Measurements from ENCODE around the gene JPH3. TPM values are rescaled to one million over a fixed set of nuclear protein-coding genes. Genes with fewer than 3 reads are reported as not detected.
"Not testable (repeated sequence)": the region's sequence is repeated elsewhere in the genome, so short reads cannot be mapped to it uniquely, and the experiment has no call there.

The JPH3 gene
- total RNA-seq, 6 donors from 2014 or later = 0.24 TPM; not detected in 5

DNA sequence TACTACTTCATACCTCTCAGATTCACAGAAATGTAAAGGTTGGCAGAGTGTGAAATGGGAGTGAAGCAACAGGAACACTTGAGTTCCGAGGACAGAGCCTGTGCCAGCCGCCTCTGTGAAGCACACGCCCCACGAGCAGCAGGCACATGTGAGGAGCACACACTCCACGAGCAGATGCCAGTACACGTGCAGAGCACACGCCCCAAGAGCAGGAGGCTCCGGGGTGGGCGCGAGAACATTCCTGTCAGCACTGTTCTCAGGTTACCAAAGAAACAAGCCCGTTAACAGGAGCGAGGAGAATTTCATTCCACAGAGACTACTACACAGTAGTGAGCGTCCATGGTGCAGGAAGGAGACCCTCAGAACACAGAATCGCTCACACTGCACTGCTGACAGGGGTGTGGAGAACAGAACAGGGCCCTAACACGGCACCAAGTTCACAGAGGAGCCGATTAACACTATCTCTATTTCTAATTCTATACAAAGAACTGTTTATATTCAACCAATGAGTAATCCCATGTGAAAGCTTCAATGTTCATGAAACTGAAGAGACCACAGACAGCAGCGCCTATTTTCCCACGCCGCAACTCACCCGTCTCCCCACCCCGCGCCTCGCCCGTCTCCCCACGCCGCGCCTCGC is 123.4 kb downstream of the JPH3 start:
- peaks cover 2 to 47% (median 35%) of the 10 kb centered on the region in 4 donors for H3K36me3 ChIP-seq
- no peak overlapping the region for H3K27ac ChIP-seq
- no peaks in the 10 kb centered on the region for H3K9me3 ChIP-seq
- WGBS, 2 donors = 75 to 86% methylated on average over 24 to 27 of the region's 28 CpGs
- H3K4me3 ChIP-seq = no peak overlapping the region
- TF ChIP-seq POLR2AphosphoS5 (IDR thresholded peaks at IDR 0.05) (peak in 1 of 2 donors; percentile 33), POLR2A (IDR thresholded peaks at IDR 0.05) (no peak)
- H3K27me3 ChIP-seq = no peaks in the 10 kb centered on the region
- peak in 1 of 2 donors; percentile 73 for DNase-seq
- peaks cover 7 to 26% (median 9%) of the 10 kb centered on the region in 4 donors for H3K4me1 ChIP-seq
- ATAC-seq (ENCODE audit: low FRiP score in 2 of 2) = peak; percentile 35 to 70

DNA sequence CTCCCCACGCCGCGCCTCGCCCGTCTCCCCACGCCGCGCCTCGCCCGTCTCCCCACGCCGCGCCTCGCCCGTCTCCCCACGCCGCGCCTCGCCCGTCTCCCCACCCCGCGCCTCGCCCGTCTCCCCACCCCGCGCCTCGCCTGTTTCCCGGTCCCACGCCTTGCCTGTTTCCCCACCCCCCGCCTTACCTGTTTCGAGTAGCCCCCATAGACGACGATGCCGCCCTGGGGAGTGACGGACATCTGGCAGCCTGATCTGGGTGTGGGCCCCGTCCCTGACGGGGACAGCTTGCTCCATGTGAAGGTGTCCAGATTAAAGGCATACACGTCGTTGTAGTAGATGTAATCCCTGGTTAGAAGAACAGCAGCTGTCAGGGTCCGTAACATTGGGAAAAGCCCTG is 124.3 kb downstream of the JPH3 start:
- peaks cover 2 to 46% (median 32%) of the 10 kb centered on the region in 4 donors for H3K36me3 ChIP-seq
- H3K27ac ChIP-seq; H3K4me3 ChIP-seq; H3K27me3 ChIP-seq; DNase-seq; H3K9me3 ChIP-seq; ATAC-seq (ENCODE audit: low FRiP score in 2 of 2): not testable (repeated sequence)
- WGBS, 2 donors = 97 to 99% methylated on average over 13 to 14 of the region's 40 CpGs
- peaks cover 7 to 26% (median 9%) of the 10 kb centered on the region in 4 donors for H3K4me1 ChIP-seq

DNA sequence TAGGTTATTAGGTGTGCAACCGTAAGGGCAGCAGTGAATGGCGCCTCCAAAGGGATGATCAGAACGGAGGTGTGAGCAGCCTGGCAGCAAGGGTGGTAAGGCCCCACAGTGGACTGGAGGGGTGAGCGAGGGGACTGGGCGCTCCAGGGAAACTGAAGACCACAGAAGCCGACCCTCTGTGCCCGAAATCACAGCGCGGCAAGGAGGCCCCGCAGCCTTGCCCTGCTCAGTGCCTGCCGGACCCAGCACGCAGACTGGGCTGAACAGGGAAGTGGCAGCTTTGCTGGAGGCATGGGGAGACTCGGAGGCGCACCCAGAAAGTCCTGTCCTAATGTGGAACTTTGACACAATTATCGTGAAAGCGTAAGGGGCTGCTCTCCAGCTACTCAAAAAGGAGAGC is 125.0 kb downstream of the JPH3 start:
- peak in 1 of 2 donors; percentile 50 for DNase-seq
- ATAC-seq (ENCODE audit: low FRiP score in 2 of 2) = no peak
- H3K9me3 ChIP-seq = no peaks in the 10 kb centered on the region
- H3K4me3 ChIP-seq = no peak overlapping the region
- H3K4me1 ChIP-seq = peaks cover 7 to 26% (median 9%) of the 10 kb centered on the region in 4 donors
- no peak for TF ChIP-seq POLR2AphosphoS5 (IDR thresholded peaks at IDR 0.05)
- no peak for TF ChIP-seq EP300 (IDR thresholded peaks at IDR 0.05)
- TF ChIP-seq POLR2A (IDR thresholded peaks at IDR 0.05) = no peak
- TF ChIP-seq, protein P1, sequence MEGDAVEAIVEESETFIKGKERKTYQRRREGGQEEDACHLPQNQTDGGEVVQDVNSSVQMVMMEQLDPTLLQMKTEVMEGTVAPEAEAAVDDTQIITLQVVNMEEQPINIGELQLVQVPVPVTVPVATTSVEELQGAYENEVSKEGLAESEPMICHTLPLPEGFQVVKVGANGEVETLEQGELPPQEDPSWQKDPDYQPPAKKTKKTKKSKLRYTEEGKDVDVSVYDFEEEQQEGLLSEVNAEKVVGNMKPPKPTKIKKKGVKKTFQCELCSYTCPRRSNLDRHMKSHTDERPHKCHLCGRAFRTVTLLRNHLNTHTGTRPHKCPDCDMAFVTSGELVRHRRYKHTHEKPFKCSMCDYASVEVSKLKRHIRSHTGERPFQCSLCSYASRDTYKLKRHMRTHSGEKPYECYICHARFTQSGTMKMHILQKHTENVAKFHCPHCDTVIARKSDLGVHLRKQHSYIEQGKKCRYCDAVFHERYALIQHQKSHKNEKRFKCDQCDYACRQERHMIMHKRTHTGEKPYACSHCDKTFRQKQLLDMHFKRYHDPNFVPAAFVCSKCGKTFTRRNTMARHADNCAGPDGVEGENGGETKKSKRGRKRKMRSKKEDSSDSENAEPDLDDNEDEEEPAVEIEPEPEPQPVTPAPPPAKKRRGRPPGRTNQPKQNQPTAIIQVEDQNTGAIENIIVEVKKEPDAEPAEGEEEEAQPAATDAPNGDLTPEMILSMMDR (IDR thresholded peaks at IDR 0.05) = no peak
- no peaks in the 10 kb centered on the region for H3K27me3 ChIP-seq
- H3K36me3 ChIP-seq = peaks cover 1 to 42% (median 26%) of the 10 kb centered on the region in 4 donors
- WGBS, 2 donors = 92 to 93% methylated on average over 10 to 16 of the region's 16 CpGs
- no peak overlapping the region for H3K27ac ChIP-seq

DNA sequence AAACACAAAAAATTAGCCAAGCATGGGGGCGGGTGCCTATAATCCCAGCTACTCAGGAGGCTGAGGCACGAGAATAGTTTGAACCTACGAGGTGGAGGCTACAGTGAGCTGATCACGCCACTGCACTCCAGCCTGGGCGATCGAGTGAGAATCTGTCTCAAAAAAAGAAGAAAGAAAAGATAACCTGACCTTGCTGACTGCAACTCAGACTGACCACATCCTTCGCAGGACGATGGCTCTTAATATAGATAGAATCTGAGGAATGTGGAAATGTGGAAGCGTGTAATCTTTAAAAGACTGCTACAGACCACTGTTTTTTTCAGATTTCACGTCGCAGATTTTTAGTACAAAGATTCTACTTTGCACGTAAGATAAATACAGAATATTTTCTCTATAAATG is 125.7 kb downstream of the JPH3 start:
- no peak for DNase-seq
- WGBS, 2 donors = 86 to 91% methylated on average over 12 of the region's 12 CpGs
- peaks cover 0 to 36% (median 23%) of the 10 kb centered on the region in 4 donors for H3K36me3 ChIP-seq

DNA sequence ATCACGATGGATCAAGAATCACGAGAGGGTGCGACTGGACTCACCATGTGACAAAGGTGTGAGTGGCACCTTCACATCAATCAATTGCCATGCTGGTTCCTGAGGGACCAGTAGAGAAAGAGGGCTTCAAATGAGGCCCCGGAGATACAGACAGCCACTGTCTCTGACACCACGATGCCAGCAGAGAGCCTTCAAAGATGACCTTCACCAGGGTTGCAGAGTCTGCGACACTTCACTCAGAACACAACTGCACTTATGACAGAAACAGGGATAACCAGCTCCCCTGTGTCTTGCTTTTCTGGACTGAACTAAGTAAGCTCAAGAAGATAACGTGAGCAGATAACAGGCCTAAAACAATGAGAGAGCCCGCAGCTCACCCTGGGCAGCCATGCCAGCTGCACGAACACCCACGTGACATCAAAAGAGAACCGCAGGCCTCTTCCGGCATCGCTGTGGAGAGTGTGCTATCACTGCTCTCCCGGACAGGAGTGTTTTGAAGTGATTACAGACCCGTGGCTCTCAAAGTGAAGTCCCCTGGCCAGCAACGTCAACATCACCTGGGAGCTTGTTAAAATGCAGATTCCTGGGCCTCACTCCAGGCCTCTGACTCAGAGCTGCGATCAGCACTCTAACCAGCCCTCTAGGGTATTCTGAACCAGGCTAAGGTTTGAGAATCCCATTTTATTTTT is 127.1 kb downstream of the JPH3 start:
- DNase-seq = peak in 1 of 2 donors; percentile 61
- ATAC-seq (ENCODE audit: low FRiP score in 2 of 2) = no peak
- Histone ChIP-seq H3K27me3 (no peaks in the 10 kb centered on the region), H3K36me3 (peaks cover 0 to 36% (median 21%) of the 10 kb centered on the region in 4 donors), H3K4me1 (peaks cover 0 to 10% (median 2%) of the 10 kb centered on the region in 4 donors), H3K27ac (no peak overlapping the region), H3K4me3 (no peak overlapping the region), H3K9me3 (no peaks in the 10 kb centered on the region)
- TF ChIP-seq, protein P1 (IDR thresholded peaks at IDR 0.05) = no peak
- TF ChIP-seq EP300 (IDR thresholded peaks at IDR 0.05) = no peak
- TF ChIP-seq POLR2A (IDR thresholded peaks at IDR 0.05) = no peak
- TF ChIP-seq POLR2AphosphoS5 (IDR thresholded peaks at IDR 0.05) = no peak
- WGBS, 2 donors = 73 to 83% methylated on average over 16 to 17 of the region's 17 CpGs

More for the DNA sequence above, 125.7 kb downstream of the JPH3 start:
- Histone ChIP-seq H3K4me1 (peaks cover 5 to 23% (median 8%) of the 10 kb centered on the region in 4 donors), H3K4me3 (no peak overlapping the region), H3K27me3 (no peaks in the 10 kb centered on the region), H3K9me3 (no peaks in the 10 kb centered on the region), H3K27ac (no peak overlapping the region)
- ATAC-seq (ENCODE audit: low FRiP score in 2 of 2) = no peak
- TF ChIP-seq POLR2AphosphoS5 (IDR thresholded peaks at IDR 0.05) (no peak), POLR2A (IDR thresholded peaks at IDR 0.05) (no peak), EP300 (IDR thresholded peaks at IDR 0.05) (no peak)
- TF ChIP-seq, protein P1 (IDR thresholded peaks at IDR 0.05) = no peak
